T-helper 1 cell treated with Interleukin-12 subunit alpha and Interleukin-12 subunit beta and Interleukin-4 antibody, amounts not matched to agents 30 μg/mL and 1 μg/mL, for 36 hours (primary cell): ENCODE data around the gene CACNA1S.

Experiments used
- H3K27ac Mint-ChIP-seq: one replicate; pipeline ENCODE4 v1.8.0; 2021; ENCODE audit warnings: mild to moderate bottlenecking, mixed read lengths
- H3K27me3 Mint-ChIP-seq: one replicate; pipeline ENCODE4 v1.8.0; 2021; ENCODE audit warnings: low read depth, mixed read lengths
- H3K36me3 Mint-ChIP-seq: one replicate; pipeline ENCODE4 v1.8.0; 2021; ENCODE audit warnings: low read depth, mixed read lengths
- H3K4me1 Mint-ChIP-seq: one replicate; pipeline ENCODE4 v1.8.0; 2021; ENCODE audit warnings: low read depth, mixed read lengths
- H3K4me3 Mint-ChIP-seq: one replicate; pipeline ENCODE4 v1.8.0; 2021; ENCODE audit warnings: mild to moderate bottlenecking, moderate library complexity, mixed read lengths
- H3K9me3 Mint-ChIP-seq: one replicate; pipeline ENCODE4 v1.8.0; 2021; ENCODE audit warnings: mixed read lengths

Gene CACNA1S

GRCh38 chr1:201008666-201009360 lies 103.4 kb downstream of the CACNA1S start:
- Mint-ChIP-seq H3K27ac (no peak overlapping the region), H3K9me3 (no peaks in the 10 kb centered on the region), H3K36me3 (peaks cover 2% of the 10 kb centered on the region), H3K4me3 (no peak overlapping the region), H3K27me3 (no peaks in the 10 kb centered on the region), H3K4me1 (peaks cover 29% of the 10 kb centered on the region)

GRCh38 chr1:201007481-201007880 lies 104.7 kb downstream of the CACNA1S start:
- H3K9me3 Mint-ChIP-seq: no peaks in the 10 kb centered on the region
- H3K36me3 Mint-ChIP-seq: peaks cover 9% of the 10 kb centered on the region
- H3K4me3 Mint-ChIP-seq: no peak overlapping the region

GRCh38 chr1:201006450-201006849 lies 105.8 kb downstream of the CACNA1S start:
- peaks cover 19% of the 10 kb centered on the region for H3K36me3 Mint-ChIP-seq
- H3K4me1 Mint-ChIP-seq: peaks cover 9% of the 10 kb centered on the region
- no peak overlapping the region for H3K27ac Mint-ChIP-seq
- no peaks in the 10 kb centered on the region for H3K9me3 Mint-ChIP-seq
- H3K4me3 Mint-ChIP-seq: no peak overlapping the region
- H3K27me3 Mint-ChIP-seq: no peaks in the 10 kb centered on the region

More at GRCh38 chr1:201007481-201007880, 104.7 kb downstream of the CACNA1S start:
- Mint-ChIP-seq H3K27me3 (no peaks in the 10 kb centered on the region), H3K27ac (no peak overlapping the region), H3K4me1 (peaks cover 18% of the 10 kb centered on the region)

DNA sequence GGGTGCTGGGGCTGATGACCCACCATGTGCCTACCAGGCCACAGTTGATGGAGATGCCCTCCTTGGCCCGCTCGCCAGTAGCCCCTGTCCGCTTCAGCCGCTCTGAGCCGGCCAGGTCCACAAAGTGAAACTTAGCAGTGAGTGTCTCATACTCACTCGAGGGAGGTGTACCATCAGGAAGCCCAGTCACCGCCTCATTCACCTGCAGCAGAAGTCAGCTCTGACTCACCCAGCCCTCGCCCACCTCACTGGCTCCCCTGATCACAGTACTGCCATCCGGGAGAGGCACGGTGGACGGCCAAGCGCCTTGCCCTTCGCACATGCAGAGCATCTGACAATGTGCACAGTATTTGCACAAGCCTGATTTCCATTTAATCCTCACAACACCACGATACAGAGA lies 107.5 kb downstream of the CACNA1S start:
- no peaks in the 10 kb centered on the region for H3K27me3 Mint-ChIP-seq

GRCh38 chr1:201004154-201004553 lies 108.1 kb downstream of the CACNA1S start:
- Mint-ChIP-seq H3K9me3 (no peaks in the 10 kb centered on the region), H3K4me1 (peaks cover 2% of the 10 kb centered on the region), H3K4me3 (no peak overlapping the region)

More for the DNA sequence above, 107.5 kb downstream of the CACNA1S start:
- Mint-ChIP-seq H3K36me3 (peaks cover 26% of the 10 kb centered on the region), H3K4me3 (no peak overlapping the region), H3K4me1 (peaks cover 5% of the 10 kb centered on the region), H3K9me3 (no peaks in the 10 kb centered on the region), H3K27ac (no peak overlapping the region)

DNA sequence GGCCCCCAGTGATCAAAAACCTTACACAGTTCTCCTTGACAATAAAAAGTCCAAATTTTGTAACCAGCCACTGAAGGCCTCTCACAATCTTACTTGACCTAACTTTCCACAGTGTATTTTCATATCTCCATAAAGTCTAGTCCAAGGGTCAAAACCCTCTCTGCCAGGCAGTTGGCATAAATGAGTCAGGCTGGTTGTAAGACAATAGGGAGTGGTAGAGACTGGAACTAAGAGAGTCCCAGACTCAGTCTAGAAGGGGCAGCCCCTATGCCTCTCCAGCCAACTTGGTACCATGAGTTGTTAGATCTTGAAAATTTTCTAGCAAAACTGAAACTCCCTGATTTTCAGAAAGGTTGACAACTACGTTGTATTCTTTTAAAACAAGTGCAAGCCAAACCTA lies 109.7 kb downstream of the CACNA1S start:
- H3K36me3 Mint-ChIP-seq: peaks cover 40% of the 10 kb centered on the region
- H3K27ac Mint-ChIP-seq: no peak overlapping the region
- no peaks in the 10 kb centered on the region for H3K9me3 Mint-ChIP-seq

More at GRCh38 chr1:201004154-201004553, 108.1 kb downstream of the CACNA1S start:
- H3K27ac Mint-ChIP-seq: no peak overlapping the region
- H3K27me3 Mint-ChIP-seq: no peaks in the 10 kb centered on the region
- H3K36me3 Mint-ChIP-seq: peaks cover 30% of the 10 kb centered on the region

DNA sequence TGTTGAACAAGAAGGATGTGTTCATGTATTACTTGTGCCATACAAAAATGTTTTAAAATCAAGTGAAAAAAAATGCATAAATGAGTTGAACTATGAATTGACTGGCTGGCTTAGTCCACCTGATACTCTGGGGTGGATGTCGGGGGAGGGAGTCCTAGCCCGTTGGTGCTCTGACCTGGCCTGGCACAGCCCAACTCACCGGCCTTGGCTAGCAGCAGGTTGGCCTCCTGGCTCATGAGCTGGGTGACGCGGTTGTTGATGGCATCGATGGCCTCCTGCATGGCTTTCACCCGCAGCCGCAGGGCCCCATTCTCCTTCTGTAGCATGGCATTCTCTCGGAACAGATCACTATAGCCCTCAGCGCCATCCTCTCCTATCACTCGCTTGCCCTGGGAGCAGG lies 110.3 kb downstream of the CACNA1S start:
- Mint-ChIP-seq H3K4me1 (peaks cover 2% of the 10 kb centered on the region), H3K9me3 (no peaks in the 10 kb centered on the region), H3K27ac (no peak overlapping the region), H3K36me3 (peaks cover 44% of the 10 kb centered on the region), H3K27me3 (no peaks in the 10 kb centered on the region), H3K4me3 (no peak overlapping the region)

More for the DNA sequence above, 109.7 kb downstream of the CACNA1S start:
- Mint-ChIP-seq H3K27me3 (no peaks in the 10 kb centered on the region), H3K4me1 (peaks cover 2% of the 10 kb centered on the region), H3K4me3 (no peak overlapping the region)

GRCh38 chr1:201000391-201000790 lies 111.8 kb downstream of the CACNA1S start:
- peaks cover 51% of the 10 kb centered on the region for H3K36me3 Mint-ChIP-seq
- H3K27me3 Mint-ChIP-seq: no peaks in the 10 kb centered on the region
- no peak overlapping the region for H3K4me3 Mint-ChIP-seq
- H3K27ac Mint-ChIP-seq: no peak overlapping the region
- H3K4me1 Mint-ChIP-seq: peaks cover 2% of the 10 kb centered on the region
- no peaks in the 10 kb centered on the region for H3K9me3 Mint-ChIP-seq

- H3K9me3 Mint-ChIP-seq: no peaks in the 10 kb centered on the region
- no peak overlapping the region for H3K27ac Mint-ChIP-seq
- no peaks in the 10 kb centered on the region for H3K27me3 Mint-ChIP-seq
- H3K36me3 Mint-ChIP-seq: peaks cover 54% of the 10 kb centered on the region
- peaks cover 2% of the 10 kb centered on the region for H3K4me1 Mint-ChIP-seq
- no peak overlapping the region for H3K4me3 Mint-ChIP-seq
These were observed 112.6 kb downstream of the CACNA1S start for GRCh38 chr1:200999667-201000066.

DNA sequence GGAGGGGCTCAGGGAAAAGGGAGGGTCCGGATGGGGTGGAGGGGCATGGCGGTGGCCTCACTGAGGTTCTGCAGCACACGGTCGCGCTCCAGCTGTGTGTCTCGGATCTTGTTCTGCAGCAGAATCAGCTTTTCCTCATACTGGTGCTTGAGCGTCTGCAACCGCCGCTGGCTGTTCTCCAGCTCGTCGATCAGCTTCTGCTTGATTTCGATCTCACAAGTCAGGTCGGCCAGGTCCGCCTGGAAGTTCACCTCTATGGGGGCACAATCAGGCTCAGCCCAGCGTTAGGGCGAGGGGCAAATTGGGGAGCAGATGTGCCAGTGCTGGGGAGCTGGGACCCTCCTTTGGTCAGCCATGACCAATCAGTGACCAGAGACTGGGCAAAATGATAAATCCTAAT lies 113.9 kb downstream of the CACNA1S start:
- no peaks in the 10 kb centered on the region for H3K27me3 Mint-ChIP-seq
- no peak overlapping the region for H3K4me3 Mint-ChIP-seq
- no peak overlapping the region for H3K27ac Mint-ChIP-seq
- no peaks in the 10 kb centered on the region for H3K9me3 Mint-ChIP-seq
- H3K36me3 Mint-ChIP-seq: peaks cover 55% of the 10 kb centered on the region
- H3K4me1 Mint-ChIP-seq: peaks cover 2% of the 10 kb centered on the region

GRCh38 chr1:200992382-200993048 lies 119.7 kb downstream of the CACNA1S start:
- Mint-ChIP-seq H3K4me1 (no peaks in the 10 kb centered on the region), H3K4me3 (no peak overlapping the region), H3K36me3 (peaks cover 37% of the 10 kb centered on the region), H3K27ac (no peak overlapping the region), H3K9me3 (no peaks in the 10 kb centered on the region), H3K27me3 (no peaks in the 10 kb centered on the region)

DNA sequence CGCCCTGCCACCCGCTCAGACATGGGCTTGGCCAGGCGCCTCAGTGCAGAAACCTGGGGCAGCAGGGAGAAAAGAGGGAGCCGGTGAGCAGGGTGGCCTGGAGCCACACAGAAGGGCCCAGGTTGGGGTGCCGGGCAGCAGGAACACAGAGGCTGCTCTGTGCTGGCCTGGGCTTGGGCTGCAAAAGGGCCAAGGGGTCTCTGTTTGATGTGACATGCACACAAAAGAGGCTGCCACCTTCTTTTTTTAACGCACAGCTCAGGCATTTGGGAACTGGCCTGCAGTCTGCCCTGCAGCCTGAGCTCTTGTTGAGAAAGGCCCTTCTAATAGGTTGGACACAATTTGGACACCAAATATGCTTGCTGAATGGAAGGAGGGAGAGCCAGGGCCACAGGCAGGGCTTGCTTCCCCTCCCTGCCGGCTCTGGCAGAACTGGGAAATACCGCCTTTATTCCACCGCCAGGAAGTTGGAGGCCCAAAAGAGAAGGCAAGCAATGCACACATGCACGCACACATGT lies 121.1 kb downstream of the CACNA1S start:
- H3K36me3 Mint-ChIP-seq: peaks cover 35% of the 10 kb centered on the region
- no peaks in the 10 kb centered on the region for H3K27me3 Mint-ChIP-seq
- no peaks in the 10 kb centered on the region for H3K4me1 Mint-ChIP-seq
- no peak overlapping the region for H3K4me3 Mint-ChIP-seq
- no peaks in the 10 kb centered on the region for H3K9me3 Mint-ChIP-seq
- H3K27ac Mint-ChIP-seq: no peak overlapping the region

- H3K4me1 Mint-ChIP-seq: no peaks in the 10 kb centered on the region
- no peak overlapping the region for H3K27ac Mint-ChIP-seq
- H3K36me3 Mint-ChIP-seq: peaks cover 35% of the 10 kb centered on the region
- H3K27me3 Mint-ChIP-seq: no peaks in the 10 kb centered on the region
- H3K9me3 Mint-ChIP-seq: no peaks in the 10 kb centered on the region
- H3K4me3 Mint-ChIP-seq: no peak overlapping the region
These were observed 122.1 kb downstream of the CACNA1S start for GRCh38 chr1:200990114-200990513.
